ENCODE data around the gene RHO.
"Not testable (repeated sequence)": the region's sequence is repeated elsewhere in the genome, so short reads cannot be mapped to it uniquely, and the experiment has no call there.

The RHO gene

DNA sequence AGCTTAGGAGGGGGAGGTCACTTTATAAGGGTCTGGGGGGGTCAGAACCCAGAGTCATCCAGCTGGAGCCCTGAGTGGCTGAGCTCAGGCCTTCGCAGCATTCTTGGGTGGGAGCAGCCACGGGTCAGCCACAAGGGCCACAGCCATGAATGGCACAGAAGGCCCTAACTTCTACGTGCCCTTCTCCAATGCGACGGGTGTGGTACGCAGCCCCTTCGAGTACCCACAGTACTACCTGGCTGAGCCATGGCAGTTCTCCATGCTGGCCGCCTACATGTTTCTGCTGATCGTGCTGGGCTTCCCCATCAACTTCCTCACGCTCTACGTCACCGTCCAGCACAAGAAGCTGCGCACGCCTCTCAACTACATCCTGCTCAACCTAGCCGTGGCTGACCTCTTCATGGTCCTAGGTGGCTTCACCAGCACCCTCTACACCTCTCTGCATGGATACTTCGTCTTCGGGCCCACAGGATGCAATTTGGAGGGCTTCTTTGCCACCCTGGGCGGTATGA, at the start of gene RHO:
TSS of gene RHO (plus strand) at position 51 of the 512 bp plus-strand sequence. CDS start at position 146, 95 bp downstream.
- Histone ChIP-seq H3K36me3 (ENCODE audit: control insufficient read depth, insufficient read depth, low read length) (no peaks in the 10 kb centered on the region), H3K9ac (ENCODE audit: low read depth, low read length) (no peak within 1 kb of the TSS), H3K4me3 (ENCODE audit: low read depth, low read length) (no peak within 1 kb of the TSS), H3K4me1 (ENCODE audit: control insufficient read depth, insufficient read depth, low read length) (peaks cover 4% of the 10 kb centered on the region), H3K27me3 (ENCODE audit: control insufficient read depth, insufficient read depth, low read length) (no peaks in the 10 kb centered on the region), H3K9me3 (ENCODE audit: control insufficient read depth, insufficient read depth, low read length) (no peaks in the 10 kb centered on the region)

- not testable (repeated sequence) for H3K9me3 ChIP-seq (ENCODE audit: control insufficient read depth, insufficient read depth, low read length); H3K4me1 ChIP-seq (ENCODE audit: control insufficient read depth, insufficient read depth, low read length); H3K9ac ChIP-seq (ENCODE audit: low read depth, low read length); H3K4me3 ChIP-seq (ENCODE audit: low read depth, low read length); H3K27me3 ChIP-seq (ENCODE audit: control insufficient read depth, insufficient read depth, low read length)
- H3K36me3 ChIP-seq (ENCODE audit: control insufficient read depth, insufficient read depth, low read length), result peaks cover 21% of the 10 kb centered on the region
Measured at GRCh38 chr3:129481225-129481765, 47.1 kb upstream of the RHO start.

GRCh38 chr3:129481766-129482332, 46.6 kb upstream of the RHO start:
- Histone ChIP-seq H3K9me3 (ENCODE audit: control insufficient read depth, insufficient read depth, low read length) (no peaks in the 10 kb centered on the region), H3K4me3 (ENCODE audit: low read depth, low read length) (no peak overlapping the region), H3K9ac (ENCODE audit: low read depth, low read length) (no peak overlapping the region), H3K27me3 (ENCODE audit: control insufficient read depth, insufficient read depth, low read length) (no peaks in the 10 kb centered on the region), H3K36me3 (ENCODE audit: control insufficient read depth, insufficient read depth, low read length) (peaks cover 21% of the 10 kb centered on the region), H3K4me1 (ENCODE audit: control insufficient read depth, insufficient read depth, low read length) (peaks cover 3% of the 10 kb centered on the region)

DNA sequence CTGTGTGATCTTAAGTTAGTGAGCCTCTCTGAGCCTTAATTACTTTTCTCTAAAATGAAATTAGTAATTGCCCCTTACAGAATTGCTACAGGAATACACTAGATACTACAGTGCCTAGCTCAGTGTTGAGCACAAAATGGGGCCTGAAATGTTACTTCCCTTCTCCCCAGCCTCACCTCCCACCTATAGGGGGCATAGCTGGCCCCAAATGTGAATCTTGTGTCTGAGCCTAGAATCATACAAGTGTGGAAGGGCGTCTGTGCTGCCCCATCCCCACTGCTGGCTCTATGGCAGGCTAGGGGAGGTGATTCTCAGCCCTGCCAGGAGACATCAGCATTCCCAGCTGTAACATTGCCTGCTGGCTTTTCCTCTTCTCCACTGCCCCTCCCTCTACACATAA, 45.7 kb upstream of the RHO start:
- Histone ChIP-seq H3K36me3 (ENCODE audit: control insufficient read depth, insufficient read depth, low read length) (peaks cover 16% of the 10 kb centered on the region), H3K9me3 (ENCODE audit: control insufficient read depth, insufficient read depth, low read length) (no peaks in the 10 kb centered on the region), H3K9ac (ENCODE audit: low read depth, low read length) (no peak overlapping the region), H3K4me1 (ENCODE audit: control insufficient read depth, insufficient read depth, low read length) (peaks cover 3% of the 10 kb centered on the region), H3K27me3 (ENCODE audit: control insufficient read depth, insufficient read depth, low read length) (no peaks in the 10 kb centered on the region), H3K4me3 (ENCODE audit: low read depth, low read length) (no peak overlapping the region)

- Histone ChIP-seq H3K4me1 (ENCODE audit: control insufficient read depth, insufficient read depth, low read length) (peaks cover 3% of the 10 kb centered on the region), H3K36me3 (ENCODE audit: control insufficient read depth, insufficient read depth, low read length) (peaks cover 16% of the 10 kb centered on the region), H3K4me3 (ENCODE audit: low read depth, low read length) (no peak overlapping the region), H3K9me3 (ENCODE audit: control insufficient read depth, insufficient read depth, low read length) (no peaks in the 10 kb centered on the region), H3K9ac (ENCODE audit: low read depth, low read length) (no peak overlapping the region), H3K27me3 (ENCODE audit: control insufficient read depth, insufficient read depth, low read length) (no peaks in the 10 kb centered on the region)
Measured at GRCh38 chr3:129483870-129484269, 44.6 kb upstream of the RHO start.

DNA sequence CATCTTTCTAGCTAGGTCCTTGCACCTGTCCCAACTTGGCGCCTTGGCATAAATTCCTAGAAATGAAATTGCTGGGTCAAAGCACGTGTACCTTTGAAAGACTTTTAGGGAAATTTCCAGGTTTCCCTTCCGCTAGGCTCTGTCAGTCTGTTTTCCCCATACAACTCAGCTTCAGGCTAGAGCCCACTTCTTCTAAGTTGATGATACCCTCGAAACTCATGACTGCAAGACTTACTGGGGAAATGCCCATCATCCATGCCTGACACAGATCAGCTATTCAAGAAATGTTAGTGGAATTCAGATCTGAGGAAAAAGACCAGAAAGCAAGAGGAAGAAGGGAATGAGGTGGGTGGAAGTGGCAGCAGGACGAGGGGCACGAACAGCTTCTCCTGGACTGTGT, 43.3 kb upstream of the RHO start:
- not testable (repeated sequence) for H3K4me1 ChIP-seq (ENCODE audit: control insufficient read depth, insufficient read depth, low read length)
- peaks cover 11% of the 10 kb centered on the region for H3K36me3 ChIP-seq (ENCODE audit: control insufficient read depth, insufficient read depth, low read length)

GRCh38 chr3:129485721-129486663, 42.4 kb upstream of the RHO start:
- Histone ChIP-seq H3K9me3 (ENCODE audit: control insufficient read depth, insufficient read depth, low read length) (no peaks in the 10 kb centered on the region), H3K9ac (ENCODE audit: low read depth, low read length) (no peak overlapping the region), H3K27me3 (ENCODE audit: control insufficient read depth, insufficient read depth, low read length) (no peaks in the 10 kb centered on the region), H3K36me3 (ENCODE audit: control insufficient read depth, insufficient read depth, low read length) (peaks cover 6% of the 10 kb centered on the region), H3K4me1 (ENCODE audit: control insufficient read depth, insufficient read depth, low read length) (peaks cover 6% of the 10 kb centered on the region), H3K4me3 (ENCODE audit: low read depth, low read length) (no peak overlapping the region)

More for the DNA sequence above, 43.3 kb upstream of the RHO start:
- not testable (repeated sequence) for H3K9ac ChIP-seq (ENCODE audit: low read depth, low read length); H3K27me3 ChIP-seq (ENCODE audit: control insufficient read depth, insufficient read depth, low read length); H3K4me3 ChIP-seq (ENCODE audit: low read depth, low read length); H3K9me3 ChIP-seq (ENCODE audit: control insufficient read depth, insufficient read depth, low read length)

- no peaks in the 10 kb centered on the region for H3K27me3 ChIP-seq (ENCODE audit: control insufficient read depth, insufficient read depth, low read length)
- no peak overlapping the region for H3K9ac ChIP-seq (ENCODE audit: low read depth, low read length)
- H3K4me3 ChIP-seq (ENCODE audit: low read depth, low read length), result no peak overlapping the region
- peaks cover 6% of the 10 kb centered on the region for H3K36me3 ChIP-seq (ENCODE audit: control insufficient read depth, insufficient read depth, low read length)
- peaks cover 6% of the 10 kb centered on the region for H3K4me1 ChIP-seq (ENCODE audit: control insufficient read depth, insufficient read depth, low read length)
- H3K9me3 ChIP-seq (ENCODE audit: control insufficient read depth, insufficient read depth, low read length), result no peaks in the 10 kb centered on the region
Measured at GRCh38 chr3:129486664-129487035, 41.8 kb upstream of the RHO start.

GRCh38 chr3:129487183-129487867, 41.1 kb upstream of the RHO start:
- Histone ChIP-seq H3K4me1 (ENCODE audit: control insufficient read depth, insufficient read depth, low read length) (peaks cover 6% of the 10 kb centered on the region), H3K4me3 (ENCODE audit: low read depth, low read length) (no peak overlapping the region), H3K9ac (ENCODE audit: low read depth, low read length) (no peak overlapping the region), H3K9me3 (ENCODE audit: control insufficient read depth, insufficient read depth, low read length) (no peaks in the 10 kb centered on the region), H3K27me3 (ENCODE audit: control insufficient read depth, insufficient read depth, low read length) (no peaks in the 10 kb centered on the region), H3K36me3 (ENCODE audit: control insufficient read depth, insufficient read depth, low read length) (peaks cover 6% of the 10 kb centered on the region)

DNA sequence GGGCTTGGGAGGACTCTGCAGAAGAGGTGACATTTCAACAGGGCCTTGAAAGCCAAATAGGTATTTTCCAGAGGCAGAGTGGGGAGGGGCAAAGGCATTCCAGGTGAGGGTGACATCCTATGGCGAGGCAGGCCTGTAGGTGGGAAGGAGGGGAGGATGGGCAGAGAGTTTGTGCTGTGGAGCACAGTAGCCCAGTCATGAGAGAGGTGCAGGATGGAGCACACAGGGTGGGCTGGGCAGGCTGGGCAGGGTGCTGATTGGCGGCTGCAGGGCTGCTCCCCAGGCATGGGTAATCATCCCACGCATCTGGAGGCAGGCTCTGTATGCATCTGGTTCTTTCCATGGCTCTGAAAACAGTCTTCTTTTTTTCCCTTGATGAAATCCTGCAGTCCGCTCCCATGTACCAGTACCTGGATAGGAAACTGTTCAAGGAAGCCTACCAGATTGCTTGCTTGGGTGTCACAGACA, 40.5 kb upstream of the RHO start:
- not testable (repeated sequence) for H3K4me1 ChIP-seq (ENCODE audit: control insufficient read depth, insufficient read depth, low read length); H3K27me3 ChIP-seq (ENCODE audit: control insufficient read depth, insufficient read depth, low read length); H3K36me3 ChIP-seq (ENCODE audit: control insufficient read depth, insufficient read depth, low read length); H3K9ac ChIP-seq (ENCODE audit: low read depth, low read length); H3K4me3 ChIP-seq (ENCODE audit: low read depth, low read length); H3K9me3 ChIP-seq (ENCODE audit: control insufficient read depth, insufficient read depth, low read length)

- not testable (repeated sequence) for H3K36me3 ChIP-seq (ENCODE audit: control insufficient read depth, insufficient read depth, low read length); H3K27me3 ChIP-seq (ENCODE audit: control insufficient read depth, insufficient read depth, low read length); H3K4me1 ChIP-seq (ENCODE audit: control insufficient read depth, insufficient read depth, low read length); H3K9ac ChIP-seq (ENCODE audit: low read depth, low read length); H3K4me3 ChIP-seq (ENCODE audit: low read depth, low read length); H3K9me3 ChIP-seq (ENCODE audit: control insufficient read depth, insufficient read depth, low read length)
Measured at GRCh38 chr3:129489258-129489657, 39.2 kb upstream of the RHO start.

All from iPS-15b (cell line).